Erythroblast (primary cell): Measurements from ENCODE around the gene KLK11.

Experiments
- GATA1 ChIP-seq: IDR thresholded peaks from 2 replicates; pipeline ENCODE4 v1.6.1; 2011; ENCODE audit warnings: low read depth, mild to moderate bottlenecking, control low read depth, low read length, moderate library complexity
- POLR2A ChIP-seq: IDR thresholded peaks from 2 replicates; pipeline ENCODE4 v1.6.1; 2011; ENCODE audit warnings: mild to moderate bottlenecking, low read length

- TF ChIP-seq POLR2A (no peak), GATA1 (no peak)
Measured at GRCh38 chr19:51020988-51021651, 5.3 kb downstream of the KLK11 start.
